ENCODE results near the gene TUBA1B.
"Not testable (repeated sequence)": the region's sequence is repeated elsewhere in the genome, so short reads cannot be mapped to it uniquely, and the experiment has no call there.

Gene TUBA1B

GRCh38 chr12:49133590-49133989 lies 2.4 kb upstream of the TUBA1B start:
- TF ChIP-seq CTCF (IDR thresholded peaks at IDR 0.05; ENCODE audit: low read depth, low read length), result no peak
- no peak for DNase-seq (ENCODE audit: extremely low read depth, low read depth)

GRCh38 chr12:49133014-49133413 lies 1.8 kb upstream of the TUBA1B start:
- no peak for TF ChIP-seq CTCF (IDR thresholded peaks at IDR 0.05; ENCODE audit: low read depth, low read length)

GRCh38 chr12:49131894-49132461 lies 783 bp upstream of the TUBA1B start:
- TF ChIP-seq CTCF (IDR thresholded peaks at IDR 0.05; ENCODE audit: low read depth, low read length), result no peak
- no peak for DNase-seq (ENCODE audit: extremely low read depth, low read depth)

More at GRCh38 chr12:49133014-49133413, 1.8 kb upstream of the TUBA1B start:
- DNase-seq (ENCODE audit: extremely low read depth, low read depth), result no peak

- TF ChIP-seq CTCF (IDR thresholded peaks at IDR 0.05; ENCODE audit: low read depth, low read length), result peak; percentile 93
- peak; percentile 87 for DNase-seq (ENCODE audit: extremely low read depth, low read depth)
These were observed 794 bp downstream of the TUBA1B start for GRCh38 chr12:49130151-49131050.

- DNase-seq (ENCODE audit: extremely low read depth, low read depth), result no peak
- no peak for TF ChIP-seq CTCF (IDR thresholded peaks at IDR 0.05; ENCODE audit: low read depth, low read length)
These were observed 1.7 kb downstream of the TUBA1B start for GRCh38 chr12:49129332-49130150.

GRCh38 chr12:49127971-49128370 lies 3.2 kb downstream of the TUBA1B start:
- DNase-seq (ENCODE audit: extremely low read depth, low read depth), result not testable (repeated sequence)

GRCh38 chr12:49126852-49127763 lies 4.1 kb downstream of the TUBA1B start:
- no peak for TF ChIP-seq CTCF (IDR thresholded peaks at IDR 0.05; ENCODE audit: low read depth, low read length)
- no peak for DNase-seq (ENCODE audit: extremely low read depth, low read depth)

Measured in AG09319 (cell line).